WTC11 (cell line): Measurements from ENCODE around the gene TBCEL. TPM values are rescaled to one million over a fixed set of nuclear protein-coding genes. Genes with fewer than 3 reads are reported as not detected.

Experiments used
- ATAC-seq: fragments of 200-7000 bp; cut with Tn5 transposase; 2 replicates; pipeline ENCODE4 v1.10.0; 2021; ENCODE audit warnings: mild to moderate bottlenecking, moderate library complexity
- CTCF ChIA-PET: fragments of 300-600 bp; sonication (Branson Sonifier 250); formaldehyde crosslinking; loops from one replicate; lab custom pipeline; 2021; ENCODE audit warnings: antibody characterized with exemption; lab: Charles Lee
- POLR2A ChIA-PET: fragments of 350-600 bp; sonication (Branson Sonifier 250); formaldehyde crosslinking; loops from one replicate; lab custom pipeline; 2021; ENCODE audit warnings: antibody characterized with exemption; lab: Charles Lee
- DNase-seq: peaks from one replicate; pipeline ENCODE4 v3.0.0; 2021; ENCODE audit warnings: low spot score
- H3K27ac Mint-ChIP-seq: 2 replicates; pipeline ENCODE4 v1.8.0; 2021; ENCODE audit warnings: mixed read lengths
- H3K27me3 Mint-ChIP-seq: 2 replicates; pipeline ENCODE4 v1.8.0; 2021; ENCODE audit warnings: low read depth, mild to moderate bottlenecking, moderate library complexity, mixed read lengths
- H3K36me3 Mint-ChIP-seq: 2 replicates; pipeline ENCODE4 v1.8.0; 2021; ENCODE audit warnings: mixed read lengths
- H3K4me1 Mint-ChIP-seq: 2 replicates; pipeline ENCODE4 v1.8.0; 2022; ENCODE audit warnings: mixed read lengths
- H3K4me3 Mint-ChIP-seq: 2 replicates; pipeline ENCODE4 v1.8.0; 2021; ENCODE audit warnings: mild to moderate bottlenecking, moderate library complexity, mixed read lengths
- H3K9me3 Mint-ChIP-seq: 2 replicates; pipeline ENCODE4 v1.8.0; 2021; ENCODE audit warnings: mixed read lengths
- CREM ChIP-seq: sonication (generic); formaldehyde crosslinking; IDR thresholded peaks from 2 replicates; pipeline ENCODE4 v1.8.1; 2022; ENCODE audit warnings: mild to moderate bottlenecking, missing genetic modification reagents, moderate library complexity
- CTCF ChIP-seq: fragments of 200-600 bp; IDR thresholded peaks from 2 replicates; pipeline ENCODE4 v1.8.0; 2022; ENCODE audit warnings: antibody characterized with exemption
- E2F1 ChIP-seq: sonication (generic); formaldehyde crosslinking; IDR thresholded peaks from 2 replicates; pipeline ENCODE4 v1.8.0; 2022; ENCODE audit warnings: mild to moderate bottlenecking, missing genetic modification reagents
- E2F5 ChIP-seq: sonication (generic); formaldehyde crosslinking; IDR thresholded peaks from 2 replicates; pipeline ENCODE4 v1.8.1; 2022; ENCODE audit warnings: mild to moderate bottlenecking, moderate library complexity, missing genetic modification reagents
- FOXK1 ChIP-seq: sonication (generic); formaldehyde crosslinking; IDR thresholded peaks from 2 replicates; pipeline ENCODE4 v1.8.0; 2022; ENCODE audit warnings: mild to moderate bottlenecking, moderate library complexity, missing genetic modification reagents
- GABPB1 ChIP-seq: sonication (generic); formaldehyde crosslinking; IDR thresholded peaks from 2 replicates; pipeline ENCODE4 v1.8.1; 2023; ENCODE audit warnings: mild to moderate bottlenecking, missing genetic modification reagents
- GRHL2 ChIP-seq: fragments of 250-450 bp; sonication (Bioruptor Pico); IDR thresholded peaks from 2 replicates; pipeline ENCODE4 v1.8.0; 2022; ENCODE audit warnings: mild to moderate bottlenecking, moderate library complexity; ENCODE audit not compliant: insufficient replicate concordance, severe bottlenecking
- NFATC4 ChIP-seq: fragments of 250-450 bp; sonication (Bioruptor Pico); IDR thresholded peaks from 2 replicates; pipeline ENCODE4 v1.9.0; 2021; ENCODE audit warnings: mild to moderate bottlenecking
- OVOL2 ChIP-seq: fragments of 250-450 bp; sonication (Bioruptor Pico); IDR thresholded peaks from 2 replicates; pipeline ENCODE4 v1.9.0; 2021; ENCODE audit warnings: mild to moderate bottlenecking, borderline replicate concordance
- PRDM15 ChIP-seq: sonication (generic); formaldehyde crosslinking; IDR thresholded peaks from 2 replicates; pipeline ENCODE4 v1.8.0; 2022; ENCODE audit warnings: missing genetic modification reagents
- PREB ChIP-seq: sonication (generic); formaldehyde crosslinking; IDR thresholded peaks from 2 replicates; pipeline ENCODE4 v1.8.1; 2022; ENCODE audit warnings: mild to moderate bottlenecking, missing genetic modification reagents, moderate library complexity, borderline replicate concordance
- SP1 ChIP-seq: sonication (generic); formaldehyde crosslinking; conservative IDR thresholded peaks from 2 replicates; pipeline ENCODE4 v1.8.1; 2022; ENCODE audit warnings: missing genetic modification reagents
- ZNF396 ChIP-seq: fragments of 250-450 bp; sonication (Bioruptor Pico); IDR thresholded peaks from 2 replicates; pipeline ENCODE4 v1.8.0; 2021; ENCODE audit warnings: mild to moderate bottlenecking, moderate library complexity, borderline replicate concordance
- ZNF416 ChIP-seq: fragments of 250-450 bp; sonication (Bioruptor Pico); IDR thresholded peaks from 2 replicates; pipeline ENCODE4 v1.9.0; 2021; ENCODE audit warnings: mild to moderate bottlenecking, inconsistent platforms
- ZNF425 ChIP-seq: fragments of 250-450 bp; sonication (Bioruptor Pico); conservative IDR thresholded peaks from 2 replicates; pipeline ENCODE4 v1.9.0; 2021; ENCODE audit warnings: mild to moderate bottlenecking
- ZNF512 ChIP-seq: sonication (generic); formaldehyde crosslinking; IDR thresholded peaks from 2 replicates; pipeline ENCODE4 v1.8.1; 2022; ENCODE audit warnings: missing genetic modification reagents, borderline replicate concordance
- total RNA-seq: library from RNA; stranded (reverse); gene quantifications from 3 replicates; pipeline ENCODE4 v1.2.3, GENCODE V29; 2021

Gene TBCEL
- total RNA-seq, 1 experiment from 2014 or later, result 9.5 TPM

- Mint-ChIP-seq H3K4me1 (peaks cover 12% of the 10 kb centered on the region), H3K9me3 (peaks cover 10% of the 10 kb centered on the region), H3K36me3 (peaks cover 52% of the 10 kb centered on the region), H3K27me3 (no peaks in the 10 kb centered on the region), H3K27ac (no peak overlapping the region), H3K4me3 (no peak overlapping the region)
- ChIA-PET POLR2A (no interaction called here), CTCF (interaction anchor here (0.9 to 1.3 kb wide), 2 partner anchors 11 to 37 kb away, joined by 3 read pairs; no protein-coding TSS in a partner anchor)
- no peak for DNase-seq
- TF ChIP-seq PRDM15 (no peak), ZNF416 (CRISPR knock-in tag) (no peak), GABPB1 (peak; percentile 9; the same call in 1 of the 2 replicates), ZNF425 (CRISPR knock-in tag) (no peak), GRHL2 (CRISPR knock-in tag) (no peak)
- no peak for ATAC-seq
Observed at GRCh38 chr11:121067453-121067852, 43.6 kb downstream of the TBCEL start.

- Mint-ChIP-seq H3K27me3 (no peaks in the 10 kb centered on the region), H3K27ac (no peak overlapping the region), H3K36me3 (peaks cover 52% of the 10 kb centered on the region), H3K4me1 (peaks cover 12% of the 10 kb centered on the region), H3K9me3 (peaks cover 10% of the 10 kb centered on the region), H3K4me3 (no peak overlapping the region)
- no peak for DNase-seq
- POLR2A ChIA-PET, result interaction anchor here (0.6 kb wide), 1 partner anchor 240 kb away, joined by 3 read pairs; no protein-coding TSS in a partner anchor
- TF ChIP-seq FOXK1 (no peak), CTCF (no peak), CREM (CRISPR knock-in tag) (no peak), OVOL2 (CRISPR knock-in tag) (no peak), SP1 (CRISPR knock-in tag) (no peak), E2F1 (no peak), PREB (CRISPR knock-in tag) (no peak), E2F5 (no peak), ZNF512 (CRISPR knock-in tag) (no peak), ZNF396 (CRISPR knock-in tag) (no peak), NFATC4 (CRISPR knock-in tag) (no peak)
- TF ChIP-seq, all 79 proteins: peak for 0
- CTCF ChIA-PET, result no interaction called here
- no peak for ATAC-seq
Observed at GRCh38 chr11:121067962-121068647, 44.2 kb downstream of the TBCEL start.
